KMS-11 (cell line): ENCODE data around the gene NCAPH2.

Experiments used
- H2AFZ ChIP-seq: fragments of 200-600 bp; sonication (generic); 2 replicates; pipeline ENCODE4 v1.6.1; 2016; ENCODE audit warnings: antibody characterized with exemption, mixed run types, low read depth
- H3K27ac ChIP-seq: fragments of 200-600 bp; sonication (generic); 2 replicates; pipeline ENCODE4 v1.6.1; 2016; ENCODE audit warnings: mild to moderate bottlenecking, mixed run types
- H3K27me3 ChIP-seq: fragments of 200-600 bp; sonication (generic); 2 replicates; pipeline ENCODE4 v1.6.1; 2017; ENCODE audit warnings: mild to moderate bottlenecking, low read depth, mixed run types, moderate library complexity; ENCODE audit not compliant: insufficient read depth
- H3K36me3 ChIP-seq: fragments of 200-600 bp; sonication (generic); 2 replicates; pipeline ENCODE4 v1.6.1; 2017; ENCODE audit warnings: mild to moderate bottlenecking, mixed run types; ENCODE audit not compliant: insufficient read depth
- H3K4me1 ChIP-seq: fragments of 200-600 bp; sonication (generic); 2 replicates; pipeline ENCODE4 v1.6.1; 2016; ENCODE audit warnings: mild to moderate bottlenecking, low read depth, mixed run types; ENCODE audit not compliant: poor library complexity, severe bottlenecking
- H3K4me2 ChIP-seq: fragments of 200-600 bp; sonication (generic); 2 replicates; pipeline ENCODE4 v1.7.0; 2016; ENCODE audit warnings: mild to moderate bottlenecking, mixed run types
- H3K4me3 ChIP-seq: fragments of 200-600 bp; sonication (generic); IDR thresholded peaks from 2 replicates; pipeline ENCODE4 v1.6.1; 2017; ENCODE audit warnings: low read depth, low read length, mixed read lengths; ENCODE audit not compliant: insufficient read depth
- H3K79me2 ChIP-seq: fragments of 200-600 bp; sonication (generic); 2 replicates; pipeline ENCODE4 v1.6.1; 2016; ENCODE audit warnings: low read depth, mixed run types; ENCODE audit not compliant: insufficient read depth
- H3K9ac ChIP-seq: fragments of 200-600 bp; sonication (generic); 2 replicates; pipeline ENCODE4 v1.6.1; 2016; ENCODE audit warnings: mild to moderate bottlenecking, mixed run types
- H4K20me1 ChIP-seq: fragments of 200-600 bp; sonication (generic); 2 replicates; pipeline ENCODE4 v1.6.1; 2016; ENCODE audit warnings: mild to moderate bottlenecking, mixed run types; ENCODE audit not compliant: insufficient read depth
- CTCF ChIP-seq: fragments of 200-600 bp; sonication (generic); conservative IDR thresholded peaks from 2 replicates; pipeline ENCODE4 v1.6.1; 2017; ENCODE audit warnings: low read depth, mild to moderate bottlenecking, antibody characterized with exemption, low read length, moderate library complexity, mixed read lengths

NCAPH2 gene

GRCh38 chr22:50505776-50506610 is 2.0 kb upstream of the NCAPH2 start:
- H3K79me2 ChIP-seq = peaks cover 33% of the 10 kb centered on the region
- H3K4me1 ChIP-seq = peaks cover 7% of the 10 kb centered on the region
- no peak overlapping the region for H3K9ac ChIP-seq
- no peak overlapping the region for H2AFZ ChIP-seq
- H3K36me3 ChIP-seq = no peaks in the 10 kb centered on the region
- H4K20me1 ChIP-seq = no peaks in the 10 kb centered on the region
- no peak overlapping the region for H3K27ac ChIP-seq
- no peak for TF ChIP-seq CTCF
- H3K4me2 ChIP-seq = peak overlapping the region; percentile 51; the same call in 1 of the 2 replicates
- no peak overlapping the region for H3K4me3 ChIP-seq
- H3K27me3 ChIP-seq = no peaks in the 10 kb centered on the region

GRCh38 chr22:50506611-50507420 is 1.2 kb upstream of the NCAPH2 start:
- Histone ChIP-seq H4K20me1 (no peaks in the 10 kb centered on the region), H3K27me3 (no peaks in the 10 kb centered on the region), H2AFZ (peak overlapping the region; percentile 54; the same call in 1 of the 2 replicates), H3K4me3 (no peak overlapping the region), H3K27ac (no peak overlapping the region), H3K9ac (peak overlapping the region; percentile 39; the same call in 1 of the 2 replicates), H3K79me2 (peaks cover 37% of the 10 kb centered on the region), H3K4me1 (peaks cover 10% of the 10 kb centered on the region), H3K4me2 (peak overlapping the region; percentile 51), H3K36me3 (no peaks in the 10 kb centered on the region)
- no peak for TF ChIP-seq CTCF

- Histone ChIP-seq H2AFZ (peak within 1 kb of the TSS; percentile 54; the same call in 1 of the 2 replicates), H4K20me1 (no peaks in the 10 kb centered on the region), H3K4me3 (no peak within 1 kb of the TSS), H3K4me1 (peaks cover 13% of the 10 kb centered on the region), H3K9ac (peak within 1 kb of the TSS; percentile 76), H3K79me2 (peaks cover 44% of the 10 kb centered on the region), H3K27ac (peak within 1 kb of the TSS; percentile 63), H3K4me2 (peak within 1 kb of the TSS; percentile 75), H3K27me3 (no peaks in the 10 kb centered on the region), H3K36me3 (no peaks in the 10 kb centered on the region)
- TF ChIP-seq CTCF = no peak
These were observed 518 bp upstream of the NCAPH2 start, which contains the start of gene LMF2 for GRCh38 chr22:50507421-50507990. LMF2 (minus strand) TSS chr22:50507702; CDS start chr22:50507675, 27 bp downstream.

GRCh38 chr22:50508897-50509296 is 873 bp downstream of the NCAPH2 start:
- Histone ChIP-seq H2AFZ (no peak overlapping the region), H3K79me2 (peaks cover 58% of the 10 kb centered on the region)

More at GRCh38 chr22:50508897-50509296, 873 bp downstream of the NCAPH2 start:
- Histone ChIP-seq H3K4me1 (peaks cover 13% of the 10 kb centered on the region), H4K20me1 (no peaks in the 10 kb centered on the region), H3K4me3 (no peak overlapping the region), H3K27me3 (no peaks in the 10 kb centered on the region), H3K36me3 (no peaks in the 10 kb centered on the region), H3K27ac (peak overlapping the region; percentile 63), H3K4me2 (peak overlapping the region; percentile 75), H3K9ac (peak overlapping the region; percentile 76; the same call in 1 of the 2 replicates)
- TF ChIP-seq CTCF = no peak
